Activated naive CD4-positive, alpha-beta T cell treated with anti-CD3 and anti-CD28 coated beads, Interleukin-2, amount 50 U/mL, for 72 hours (primary cell): ENCODE data around the gene FASN. TPM values are rescaled to one million over a fixed set of nuclear protein-coding genes. Genes with fewer than 3 reads are reported as not detected.

Experiments used
- ATAC-seq, 2 donors: fragments of 150-1000 bp; cut with Tn5 transposase; 2 replicates each; pipeline ENCODE4 v1.10.0; 2021; ENCODE audit warnings: mild to moderate bottlenecking in 2 of 2, moderate library complexity in 2 of 2
- DNase-seq, 2 donors: peaks; one replicate each; pipeline ENCODE4 v3.0.0; 2021 to 2022; ENCODE audit warnings: low spot score in 2 of 2
- H3K27ac Mint-ChIP-seq, 2 donors: one replicate each; pipeline ENCODE4 v1.8.0; 2022; ENCODE audit warnings: mild to moderate bottlenecking in 2 of 2, mixed read lengths in 2 of 2
- H3K36me3 Mint-ChIP-seq, 2 donors: one replicate each; pipeline ENCODE4 v1.8.0; 2022; ENCODE audit warnings: mixed read lengths in 2 of 2
- H3K9me3 Mint-ChIP-seq, 2 donors: one replicate each; pipeline ENCODE4 v1.8.0; 2022; ENCODE audit warnings: mixed read lengths in 2 of 2
- total RNA-seq, 2 donors: library from RNA; stranded (reverse); gene quantifications; one replicate each; pipeline ENCODE4 v1.2.3, GENCODE V29; 2022

Gene FASN
- total RNA-seq, 2 donors from 2014 or later: 82.6 to 171 TPM

DNA sequence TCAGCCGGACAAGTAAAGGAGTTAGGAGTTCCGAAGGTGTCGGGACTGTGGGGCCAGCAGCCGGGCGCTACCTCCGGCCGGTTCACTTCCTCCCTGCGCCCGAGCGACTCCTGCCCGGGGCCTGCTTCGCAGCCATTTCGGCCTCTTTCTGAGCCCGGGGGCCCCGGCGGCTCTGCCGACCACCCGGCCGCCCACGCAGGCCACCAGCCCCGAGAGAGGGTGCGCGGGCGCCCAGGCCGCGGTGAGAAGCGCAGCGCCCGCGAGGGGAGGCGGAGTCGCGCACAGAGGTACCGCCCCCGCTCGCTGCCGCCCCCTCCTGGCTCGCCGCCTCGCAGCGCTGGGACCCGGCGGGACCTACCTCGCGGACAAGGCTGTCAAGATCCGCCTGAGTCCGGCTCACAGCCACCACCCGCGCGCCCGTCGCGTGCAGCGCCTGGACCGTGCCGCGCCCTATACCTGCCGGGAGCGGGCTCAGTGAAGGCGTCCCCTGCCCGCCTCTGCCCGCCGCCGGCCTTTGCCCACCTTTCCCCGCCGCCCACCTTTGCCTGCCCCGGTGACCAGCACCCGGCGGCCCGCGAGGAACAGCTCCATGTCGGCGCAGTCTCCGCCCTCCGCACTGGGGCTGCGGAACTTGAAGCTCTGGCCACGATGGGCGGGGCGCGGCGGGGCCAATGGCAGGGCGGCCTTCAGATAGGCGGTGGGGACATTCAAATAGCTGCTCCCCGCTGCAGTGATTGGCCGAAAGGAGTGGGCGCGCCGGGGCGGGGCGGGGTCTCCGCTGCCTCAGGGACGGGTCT, 60.7 kb downstream of the FASN start, which contains the start of gene DCXR:
DCXR (minus strand) TSS at position 606 of the 797 bp plus-strand sequence; CDS start at position 591, 15 bp downstream.
- peak; percentile 96 for ATAC-seq
- Mint-ChIP-seq H3K9me3 (no peaks in the 10 kb centered on the region), H3K36me3 (no peaks in the 10 kb centered on the region), H3K27ac (peak within 1 kb of the TSS; percentile 63 to 71)
- DNase-seq: peak; percentile 97 to 98

DNA sequence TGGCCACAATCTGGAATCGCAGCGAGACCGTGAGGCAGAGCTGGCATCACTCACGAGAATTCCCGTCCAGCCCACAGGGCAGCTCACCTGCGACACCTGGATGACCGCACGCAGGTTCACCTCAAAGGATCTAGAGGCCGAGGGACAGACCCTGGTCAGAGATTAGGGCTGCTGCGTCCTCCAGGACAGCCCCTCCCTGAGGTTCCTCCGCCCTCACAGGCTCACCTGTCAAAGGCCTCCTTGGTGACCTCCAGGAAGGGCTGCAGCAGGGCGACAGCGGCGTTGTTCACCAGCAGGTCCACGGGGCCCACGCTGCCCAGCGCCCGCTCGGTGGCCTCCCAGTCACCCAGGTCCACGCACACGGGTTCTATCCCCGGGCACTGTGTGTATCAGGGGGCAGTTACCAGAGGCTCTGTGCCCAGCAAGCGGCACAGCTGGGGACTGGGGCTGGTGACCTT, 61.4 kb downstream of the FASN start:
- peak overlapping the region in 1 of 2 donors; percentile 50 for H3K27ac Mint-ChIP-seq
- ATAC-seq (no peak), DNase-seq (no peak)
- no peaks in the 10 kb centered on the region for H3K9me3 Mint-ChIP-seq
- no peaks in the 10 kb centered on the region for H3K36me3 Mint-ChIP-seq

DNA sequence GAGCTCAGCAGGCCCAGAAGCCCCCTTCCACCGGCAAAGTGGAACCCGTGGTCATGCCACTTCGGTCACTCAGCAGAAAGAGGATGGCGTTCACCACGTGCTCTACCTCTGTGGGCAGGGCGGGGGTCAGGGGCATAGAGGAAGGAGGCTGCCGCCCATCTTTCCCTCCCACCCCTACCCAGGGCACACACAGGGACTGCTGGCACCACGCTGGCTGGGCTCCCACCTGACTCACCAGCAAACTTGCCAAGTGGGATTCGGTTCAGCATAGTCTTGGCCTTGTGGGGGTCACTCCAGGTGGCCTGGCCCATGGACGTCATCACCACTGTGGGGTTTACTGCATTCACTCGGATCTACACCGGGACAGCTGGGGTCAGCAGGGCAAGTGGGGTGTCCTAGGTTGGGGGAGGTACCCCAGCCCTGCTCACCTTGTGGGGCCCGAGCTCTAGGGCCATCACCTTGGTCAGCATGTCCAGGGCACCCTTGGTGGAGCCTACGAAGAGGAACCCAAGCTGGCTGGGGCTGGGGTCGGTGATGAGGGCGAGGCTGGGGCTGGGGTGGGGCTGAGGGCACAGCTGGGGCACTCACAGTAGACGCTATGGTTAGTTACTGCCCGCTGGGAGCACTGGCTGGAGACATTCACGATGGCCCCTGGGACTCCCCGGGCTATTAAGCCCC, 61.9 kb downstream of the FASN start:
- ATAC-seq (no peak), DNase-seq (no peak)
- Mint-ChIP-seq H3K36me3 (no peaks in the 10 kb centered on the region), H3K27ac (no peak overlapping the region), H3K9me3 (no peaks in the 10 kb centered on the region)

DNA sequence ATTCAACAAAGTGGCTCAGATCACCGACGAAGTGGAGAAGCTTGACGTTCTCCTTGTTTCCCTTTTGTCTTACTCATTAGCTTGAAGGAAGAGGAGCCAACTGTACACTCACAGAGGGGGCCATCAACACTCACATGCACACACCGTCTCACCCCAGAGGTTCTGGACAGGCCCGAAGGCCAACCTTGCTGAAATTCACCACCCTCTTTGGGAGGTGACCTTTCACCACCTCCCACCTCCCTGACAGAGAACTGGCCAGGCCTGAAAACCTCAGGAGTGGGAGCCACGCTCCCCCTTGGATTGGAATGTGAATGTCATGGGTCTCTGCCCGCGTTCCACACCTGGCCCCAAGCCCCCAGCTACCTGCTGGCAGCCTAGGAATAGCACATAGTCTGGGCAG, 62.5 kb downstream of the FASN start:
- H3K27ac Mint-ChIP-seq: no peak overlapping the region
- ATAC-seq (no peak), DNase-seq (no peak)
- H3K36me3 Mint-ChIP-seq: no peaks in the 10 kb centered on the region
- H3K9me3 Mint-ChIP-seq: no peaks in the 10 kb centered on the region

DNA sequence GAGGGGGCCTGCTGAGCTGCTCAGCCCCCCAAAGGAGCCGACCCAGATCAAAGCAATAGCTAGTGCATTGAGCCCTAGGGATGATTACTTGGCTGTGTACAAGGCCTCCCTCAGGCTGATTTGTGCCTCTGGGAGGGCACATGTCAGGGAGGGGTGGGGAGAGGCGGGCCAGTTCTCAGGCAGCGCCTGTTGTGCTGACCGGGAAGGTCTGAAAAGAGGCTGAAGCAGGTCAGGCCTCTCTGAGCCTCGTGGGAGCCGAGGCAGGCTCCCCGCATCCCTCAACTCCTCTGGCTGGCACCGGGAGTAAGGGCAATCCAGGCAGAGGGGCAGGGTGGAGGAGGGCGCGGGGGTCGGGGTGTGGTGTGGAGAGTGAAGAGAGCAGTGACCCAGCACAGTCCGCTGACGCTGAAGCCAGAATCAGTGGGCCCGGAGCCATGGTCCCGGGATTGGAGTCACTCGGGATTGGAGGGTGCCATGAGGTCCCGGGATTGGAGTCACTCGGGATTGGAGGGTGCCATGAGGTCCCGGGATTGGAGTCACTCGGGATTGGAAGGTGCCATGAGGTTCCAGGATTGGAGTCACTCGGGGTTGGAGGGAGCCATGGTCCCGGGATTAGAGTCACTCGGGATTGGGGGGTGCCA, 63.5 kb downstream of the FASN start:
- Mint-ChIP-seq H3K9me3 (no peaks in the 10 kb centered on the region), H3K27ac (no peak overlapping the region), H3K36me3 (no peaks in the 10 kb centered on the region)
- ATAC-seq (no peak), DNase-seq (no peak)

DNA sequence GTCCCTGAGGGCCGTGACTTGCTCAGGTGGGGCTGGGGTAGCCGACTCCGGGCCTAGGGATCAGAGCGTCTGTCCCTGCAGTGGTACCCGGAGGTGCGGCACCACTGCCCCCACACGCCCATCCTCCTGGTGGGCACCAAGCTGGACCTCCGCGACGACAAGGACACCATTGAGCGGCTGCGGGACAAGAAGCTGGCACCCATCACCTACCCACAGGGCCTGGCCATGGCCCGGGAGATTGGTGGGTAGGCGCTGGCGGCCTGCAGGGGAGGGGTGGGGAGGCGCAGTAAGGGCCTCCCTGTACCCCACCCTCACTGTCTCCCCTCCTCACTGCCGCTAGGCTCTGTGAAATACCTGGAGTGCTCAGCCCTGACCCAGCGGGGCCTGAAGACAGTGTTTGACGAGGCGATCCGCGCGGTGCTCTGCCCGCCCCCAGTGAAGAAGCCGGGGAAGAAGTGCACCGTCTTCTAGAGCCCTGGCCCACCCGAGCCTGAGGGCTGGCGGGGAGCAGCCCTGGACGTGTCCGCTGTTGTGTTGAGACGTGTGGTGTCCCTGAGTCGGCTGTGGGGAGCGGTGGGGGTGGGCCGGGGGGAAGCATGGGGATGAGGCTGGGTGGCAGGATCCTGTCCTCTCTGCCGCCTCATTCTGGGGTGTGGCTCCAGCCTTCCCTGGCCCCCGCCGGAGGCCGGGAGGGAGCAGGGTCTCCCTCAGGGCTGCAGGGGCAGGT, 64.5 kb downstream of the FASN start:
- Mint-ChIP-seq H3K27ac (no peak overlapping the region), H3K9me3 (no peaks in the 10 kb centered on the region), H3K36me3 (no peaks in the 10 kb centered on the region)
- DNase-seq (no peak), ATAC-seq (no peak)

DNA sequence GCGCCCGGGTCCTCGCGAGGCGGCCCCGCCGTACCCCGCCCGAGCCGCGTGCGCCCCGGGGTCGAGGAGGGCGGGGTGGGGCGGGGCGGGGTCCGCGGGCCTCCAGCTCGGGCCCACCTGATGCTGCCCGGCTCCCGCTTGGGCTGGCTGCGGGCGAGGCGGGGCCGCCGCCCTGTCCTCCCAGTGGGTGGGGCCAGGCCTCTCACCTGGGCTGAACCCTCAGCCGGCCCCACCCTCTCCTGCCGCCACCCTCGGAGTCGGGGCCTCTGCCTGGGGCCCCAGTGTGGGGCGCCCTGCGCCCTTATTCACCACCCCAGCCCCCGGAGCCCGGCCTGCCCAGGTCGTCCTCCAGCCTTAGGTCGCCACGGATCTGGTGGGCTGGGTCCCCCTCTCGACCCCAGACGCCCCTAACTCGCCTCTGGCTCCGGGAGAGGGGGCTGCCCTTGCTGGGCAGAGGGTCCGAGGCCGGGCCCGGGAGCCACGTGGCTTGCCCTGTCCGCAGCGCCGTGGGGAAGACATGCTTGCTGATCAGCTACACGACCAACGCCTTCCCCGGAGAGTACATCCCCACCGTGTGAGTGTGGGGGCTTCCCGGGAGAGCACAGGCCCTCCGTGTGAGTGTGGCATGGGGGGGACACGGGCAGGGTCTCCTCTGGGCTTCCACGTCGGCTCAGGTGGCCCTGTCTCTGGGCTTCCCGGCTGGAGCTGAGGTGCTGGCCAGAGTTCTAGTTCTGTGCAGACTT, 66.0 kb downstream of the FASN start:
- ATAC-seq (peak; percentile 11 to 72), DNase-seq (peak in 1 of 2 donors; percentile 69)
- Mint-ChIP-seq H3K27ac (no peak overlapping the region), H3K9me3 (no peaks in the 10 kb centered on the region), H3K36me3 (no peaks in the 10 kb centered on the region)

DNA sequence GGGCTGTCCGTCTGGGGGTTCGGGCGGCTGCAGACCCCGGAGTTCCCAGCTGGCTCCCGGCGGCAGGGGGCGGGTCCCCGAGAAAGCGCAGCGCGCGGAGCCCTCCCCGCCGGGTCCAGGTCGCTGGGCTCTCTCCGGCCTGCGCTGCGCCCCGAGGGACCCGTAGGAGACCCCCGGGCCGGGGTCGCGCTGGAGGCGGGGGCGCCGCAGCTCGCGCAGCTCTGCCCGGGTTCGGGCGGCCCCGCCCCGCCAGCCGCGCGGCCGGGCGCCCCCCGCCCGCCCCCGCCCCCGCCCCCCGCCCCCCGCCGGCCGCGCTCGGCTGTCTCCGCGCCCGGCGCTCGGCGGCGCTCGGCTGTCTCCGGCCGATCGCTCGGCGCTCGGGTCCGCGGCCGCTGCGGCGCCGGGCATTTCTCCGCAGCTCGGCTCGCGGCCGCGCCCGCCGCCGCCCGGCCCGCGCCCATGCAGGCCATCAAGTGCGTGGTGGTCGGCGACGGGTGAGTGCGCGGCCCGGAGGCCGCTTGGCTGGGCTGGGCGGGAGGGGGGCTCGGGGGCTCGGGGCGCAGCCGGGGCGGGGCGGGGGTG, 66.6 kb downstream of the FASN start, which contains the start of gene RAC3:
RAC3 (plus strand) TSS at position 376 of the 582 bp plus-strand sequence; CDS start at position 460, 84 bp downstream.
- Mint-ChIP-seq H3K9me3 (no peaks in the 10 kb centered on the region), H3K36me3 (no peaks in the 10 kb centered on the region), H3K27ac (no peak within 1 kb of the TSS)
- DNase-seq (no peak), ATAC-seq (peak in 1 of 2 donors; percentile 41)

DNA sequence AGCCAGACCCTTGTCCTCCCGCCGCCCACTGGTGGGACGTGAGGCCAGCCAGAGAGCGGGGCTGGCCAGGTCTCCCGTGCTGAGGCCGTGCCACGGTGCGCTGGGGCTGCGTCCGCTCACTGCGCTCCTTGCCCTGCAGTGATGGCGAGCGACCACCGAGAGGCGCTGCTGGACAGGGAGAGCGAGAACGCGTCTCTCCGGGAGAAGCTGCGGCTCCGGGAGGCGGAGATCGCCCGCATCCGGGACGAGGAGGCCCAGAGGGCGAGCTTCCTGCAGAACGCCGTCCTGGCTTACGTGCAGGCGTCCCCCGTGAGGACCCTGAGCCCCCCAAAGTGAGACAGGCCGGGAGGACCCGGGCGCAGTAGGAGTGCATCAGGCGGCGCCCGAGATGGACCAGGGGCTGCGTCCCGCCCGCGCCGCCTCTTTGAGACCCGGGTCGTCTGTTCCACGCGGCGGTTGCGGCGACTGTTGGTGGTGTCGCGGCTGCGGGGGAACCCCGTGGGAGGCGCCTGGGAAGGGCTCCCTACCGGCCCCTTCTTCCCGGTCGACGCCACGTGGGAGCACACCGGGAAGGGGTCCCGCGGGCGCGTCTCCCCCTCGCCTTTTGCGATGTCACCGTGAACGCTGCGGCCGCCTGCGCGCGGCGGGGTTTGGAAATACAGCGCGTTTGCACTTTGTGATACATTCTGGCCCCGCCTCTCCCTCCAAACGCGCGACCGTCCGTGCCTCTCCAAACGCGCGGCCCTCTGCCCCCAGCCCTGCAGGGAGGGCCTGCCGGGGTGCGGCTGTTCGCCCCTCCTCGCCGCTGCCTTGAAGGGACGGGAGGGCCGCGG, 67.3 kb downstream of the FASN start:
- DNase-seq: peak; percentile 86 to 92
- Mint-ChIP-seq H3K36me3 (no peaks in the 10 kb centered on the region), H3K9me3 (no peaks in the 10 kb centered on the region), H3K27ac (no peak overlapping the region)
- peak; percentile 71 to 85 for ATAC-seq

DNA sequence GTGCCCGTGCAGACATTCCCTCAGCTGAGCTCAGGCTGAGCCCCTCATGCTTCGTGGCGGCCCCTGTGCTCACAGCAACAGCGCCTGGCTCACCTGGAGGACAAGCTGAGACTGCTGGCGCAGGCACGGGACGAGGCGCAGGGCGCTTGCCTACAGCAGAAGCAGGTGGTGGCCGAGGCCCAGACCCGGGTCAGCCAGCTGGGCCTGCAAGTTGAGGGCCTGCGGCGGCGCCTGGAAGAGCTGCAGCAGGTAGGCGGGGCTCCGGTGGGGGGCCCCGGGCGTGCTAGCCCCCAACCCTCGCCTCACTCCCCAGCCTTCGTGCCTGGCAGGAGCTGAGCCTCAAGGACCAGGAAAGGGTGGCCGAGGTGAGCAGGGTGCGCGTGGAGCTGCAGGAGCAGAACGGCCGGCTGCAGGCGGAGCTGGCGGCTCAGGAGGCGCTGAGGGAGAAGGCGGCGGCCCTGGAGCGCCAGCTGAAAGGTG, 68.0 kb downstream of the FASN start:
- no peak overlapping the region for H3K27ac Mint-ChIP-seq
- peak; percentile 0 to 2 for ATAC-seq
- no peaks in the 10 kb centered on the region for H3K9me3 Mint-ChIP-seq

DNA sequence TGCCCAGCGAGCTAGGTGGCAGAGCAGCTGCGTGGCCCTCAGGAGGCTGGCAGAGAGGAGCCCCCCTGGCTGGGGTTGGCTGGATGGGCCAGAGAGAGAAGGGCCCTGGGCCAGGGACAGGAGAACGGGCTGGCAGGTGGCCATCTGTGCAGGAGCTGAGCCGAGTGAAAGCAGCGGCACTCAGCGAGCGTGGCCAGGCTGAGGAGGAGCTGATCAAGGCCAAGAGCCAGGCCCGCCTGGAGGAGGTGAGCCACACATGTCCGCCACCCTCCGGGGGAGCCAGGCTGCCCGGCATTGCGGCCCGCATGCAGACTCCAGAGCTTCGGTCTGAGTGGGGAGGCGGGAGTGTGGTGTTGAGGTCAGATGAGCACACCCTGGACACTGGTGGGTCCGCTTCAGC, 68.6 kb downstream of the FASN start:
- no peaks in the 10 kb centered on the region for H3K9me3 Mint-ChIP-seq
- ATAC-seq: no peak
- no peak overlapping the region for H3K27ac Mint-ChIP-seq
- no peak for DNase-seq
- H3K36me3 Mint-ChIP-seq: no peaks in the 10 kb centered on the region

More for the DNA sequence above, 68.0 kb downstream of the FASN start:
- no peak for DNase-seq
- H3K36me3 Mint-ChIP-seq: no peaks in the 10 kb centered on the region

DNA sequence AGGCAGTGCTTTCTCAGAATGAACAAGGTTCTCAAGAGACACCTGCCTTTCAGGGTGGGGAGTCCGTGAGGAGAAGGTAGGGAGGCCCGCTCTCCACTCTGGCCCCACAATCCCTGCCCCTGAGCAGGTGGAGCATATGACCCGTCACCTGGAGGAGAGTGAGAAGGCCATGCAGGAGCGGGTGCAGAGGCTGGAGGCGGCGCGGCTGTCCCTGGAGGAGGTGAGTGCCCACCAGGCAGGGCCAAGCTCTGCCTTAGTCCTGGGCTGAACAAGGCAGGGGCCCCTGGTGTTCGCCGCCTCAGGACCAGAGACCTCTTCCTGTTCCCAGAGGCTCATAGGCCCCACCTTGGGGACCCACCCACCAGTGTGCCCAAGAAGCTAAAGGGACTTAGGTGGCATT, 69.1 kb downstream of the FASN start:
- ATAC-seq: no peak
- Mint-ChIP-seq H3K36me3 (no peaks in the 10 kb centered on the region), H3K27ac (no peak overlapping the region), H3K9me3 (no peaks in the 10 kb centered on the region)
- DNase-seq: no peak
